Progenitor cell of endocrine pancreas (in vitro differentiated cells): ENCODE data around the gene ERP44. TPM values are rescaled to one million over a fixed set of nuclear protein-coding genes. Genes with fewer than 3 reads are reported as not detected.

Experiments used
- DNase-seq: peaks from one replicate; pipeline ENCODE4 v3.0.0; 2021; ENCODE audit warnings: low spot score; ENCODE audit not compliant: unreplicated experiment
- H3K27ac Mint-ChIP-seq: 2 replicates; pipeline ENCODE4 v1.8.0; 2021; ENCODE audit warnings: mild to moderate bottlenecking, moderate library complexity, mixed read lengths
- H3K27me3 Mint-ChIP-seq: 2 replicates; pipeline ENCODE4 v1.8.0; 2021; ENCODE audit warnings: mixed read lengths
- H3K36me3 Mint-ChIP-seq: 2 replicates; pipeline ENCODE4 v1.8.0; 2022; ENCODE audit warnings: mixed read lengths; ENCODE audit not compliant: insufficient read depth
- H3K4me1 Mint-ChIP-seq: 2 replicates; pipeline ENCODE4 v1.8.0; 2021; ENCODE audit warnings: low read depth, mixed read lengths
- H3K4me3 Mint-ChIP-seq: 2 replicates; pipeline ENCODE4 v1.8.0; 2021; ENCODE audit warnings: low read depth, mild to moderate bottlenecking, moderate library complexity, mixed read lengths
- H3K9me3 Mint-ChIP-seq: 2 replicates; pipeline ENCODE4 v1.8.0; 2021; ENCODE audit warnings: low read depth, mixed read lengths
- CTCF ChIP-seq: fragments of 200-600 bp; sonication (generic); IDR thresholded peaks from one replicate; pipeline ENCODE4 v1.5.0; 2021; ENCODE audit warnings: antibody characterized with exemption, mild to moderate bottlenecking; ENCODE audit not compliant: unreplicated experiment
- total RNA-seq: library from RNA; stranded (reverse); gene quantifications from 2 replicates; pipeline ENCODE4 v1.2.1, GENCODE V29; 2021

The ERP44 gene
- total RNA-seq, 1 donor from 2014 or later: 19.7 TPM

- no peaks in the 10 kb centered on the region for H3K27me3 Mint-ChIP-seq
- H3K4me3 Mint-ChIP-seq: no peak overlapping the region
- H3K36me3 Mint-ChIP-seq: peaks cover 26% of the 10 kb centered on the region
- no peak for TF ChIP-seq CTCF
- peaks cover 3% of the 10 kb centered on the region for H3K9me3 Mint-ChIP-seq
- no peak overlapping the region for H3K27ac Mint-ChIP-seq
- no peak for DNase-seq
- no peaks in the 10 kb centered on the region for H3K4me1 Mint-ChIP-seq
Measured at GRCh38 chr9:100021931-100022330, 76.9 kb downstream of the ERP44 start.

DNA sequence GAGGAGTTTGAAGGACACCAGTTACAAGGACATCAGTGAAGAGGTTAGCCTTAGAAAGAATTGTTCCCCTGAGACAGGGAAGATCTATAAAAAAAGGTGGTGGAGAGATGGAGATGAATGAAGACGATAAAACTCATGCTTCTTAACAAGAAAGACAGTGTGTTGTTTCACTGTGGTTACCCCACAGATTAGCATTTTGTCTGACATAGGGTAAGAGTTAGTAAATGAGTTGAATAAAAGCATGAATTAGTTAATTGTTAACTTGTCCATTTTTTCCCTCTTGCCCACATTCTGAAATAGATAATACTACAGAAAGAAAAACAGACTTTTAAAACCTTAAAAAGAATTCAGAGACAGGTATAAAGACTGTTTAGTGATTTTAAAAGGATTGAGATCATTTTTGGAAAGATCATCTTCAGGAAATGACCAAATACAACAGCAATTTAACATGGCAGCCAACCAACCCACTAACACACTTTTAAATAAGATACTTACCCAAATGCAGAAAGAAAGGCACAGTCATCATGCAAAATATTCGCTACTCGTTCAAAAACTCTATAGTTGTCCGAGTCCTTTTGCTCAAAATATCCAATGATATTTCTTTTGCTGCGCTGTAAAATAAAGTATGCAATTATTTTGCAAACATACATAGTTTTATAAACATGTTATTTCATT is 78.5 kb downstream of the ERP44 start:
- Mint-ChIP-seq H3K4me3 (no peak overlapping the region), H3K36me3 (peaks cover 26% of the 10 kb centered on the region), H3K27me3 (no peaks in the 10 kb centered on the region), H3K27ac (no peak overlapping the region), H3K9me3 (peaks cover 3% of the 10 kb centered on the region), H3K4me1 (no peaks in the 10 kb centered on the region)
- TF ChIP-seq CTCF: no peak
- DNase-seq: no peak

- DNase-seq: no peak
- H3K4me1 Mint-ChIP-seq: no peaks in the 10 kb centered on the region
- H3K36me3 Mint-ChIP-seq: peaks cover 20% of the 10 kb centered on the region
- TF ChIP-seq CTCF: no peak
- no peaks in the 10 kb centered on the region for H3K9me3 Mint-ChIP-seq
- no peak overlapping the region for H3K27ac Mint-ChIP-seq
- H3K4me3 Mint-ChIP-seq: no peak overlapping the region
- H3K27me3 Mint-ChIP-seq: no peaks in the 10 kb centered on the region
Measured at GRCh38 chr9:100019541-100019940, 79.3 kb downstream of the ERP44 start.

DNA sequence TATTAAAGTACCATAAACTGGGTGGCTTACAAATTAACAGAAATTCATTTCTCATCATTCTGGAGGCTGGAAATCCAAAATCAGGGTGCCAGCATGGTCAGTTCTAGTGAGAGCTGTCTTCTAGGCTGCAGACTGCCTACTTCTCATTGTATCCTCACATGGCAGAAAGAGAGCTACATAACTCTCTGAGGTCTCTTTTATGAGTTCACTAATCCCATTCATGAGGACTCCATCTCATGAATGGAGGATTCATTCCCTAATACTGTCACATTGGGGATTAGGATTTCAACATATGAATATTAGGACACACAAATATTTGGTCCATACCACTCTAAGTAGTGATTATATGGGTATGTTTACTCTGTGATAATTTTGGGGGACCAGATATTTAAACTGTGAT is 84.0 kb downstream of the ERP44 start:
- H3K9me3 Mint-ChIP-seq: peaks cover 5% of the 10 kb centered on the region
- no peak for DNase-seq
- no peaks in the 10 kb centered on the region for H3K4me1 Mint-ChIP-seq
- H3K36me3 Mint-ChIP-seq: peaks cover 15% of the 10 kb centered on the region
- no peaks in the 10 kb centered on the region for H3K27me3 Mint-ChIP-seq
- no peak for TF ChIP-seq CTCF
- H3K4me3 Mint-ChIP-seq: no peak overlapping the region
- no peak overlapping the region for H3K27ac Mint-ChIP-seq

GRCh38 chr9:100013573-100013972 is 85.2 kb downstream of the ERP44 start:
- H3K9me3 Mint-ChIP-seq: peaks cover 5% of the 10 kb centered on the region
- H3K4me3 Mint-ChIP-seq: no peak overlapping the region
- H3K4me1 Mint-ChIP-seq: no peaks in the 10 kb centered on the region
- peaks cover 9% of the 10 kb centered on the region for H3K36me3 Mint-ChIP-seq
- no peak overlapping the region for H3K27ac Mint-ChIP-seq
- TF ChIP-seq CTCF: no peak
- no peak for DNase-seq
- no peaks in the 10 kb centered on the region for H3K27me3 Mint-ChIP-seq
